Urinary bladder (tissue), 4 donors: Measurements from ENCODE around the gene VSX1. TPM values are rescaled to one million over a fixed set of nuclear protein-coding genes. Genes with fewer than 3 reads are reported as not detected.

Source experiments
- DNase-seq: peaks from one replicate; pipeline ENCODE4 v3.0.0-alpha.2; 2015; ENCODE audit errors: extremely low spot score
- H3K27ac ChIP-seq: one replicate; pipeline ENCODE4 v1.5.1; 2013; ENCODE audit warnings: low read depth, mild to moderate bottlenecking, moderate library complexity
- H3K36me3 ChIP-seq: one replicate; pipeline ENCODE4 v1.6.1; 2013; ENCODE audit warnings: mild to moderate bottlenecking, moderate library complexity; ENCODE audit not compliant: insufficient read depth
- H3K4me1 ChIP-seq: one replicate; pipeline ENCODE4 v1.6.1; 2013; ENCODE audit warnings: mild to moderate bottlenecking, moderate library complexity; ENCODE audit not compliant: insufficient read depth
- H3K4me3 ChIP-seq: one replicate; pipeline ENCODE4 v1.5.1; 2013; ENCODE audit warnings: low read depth, low read length
- WGBS: extraction: QIAGEN DNeasy Blood & Tissue Kit; methylation state at CpG from one replicate; pipeline ENCODE4 v1.1.7; 2013; 5-methylcytosine and 5-hydroxymethylcytosine counted together
- polyA plus RNA-seq: library from polyadenylated mRNA; stranded (reverse); fragments of 200-250 nt; gene quantifications from one replicate; pipeline ENCODE4 v1.2.3, GENCODE V29; 2013
- total RNA-seq: library from RNA; depleted of rRNA; stranded (reverse); fragments of >200 nt; gene quantifications from one replicate; pipeline ENCODE4 v1.2.3, GENCODE V29; 2014
- donor health status: healthy with polysubstance abuse.
- donor health status: healthy.

The VSX1 gene
- total and polyA plus RNA-seq, 2 donors: 0.05 TPM; not detected in 1

DNA sequence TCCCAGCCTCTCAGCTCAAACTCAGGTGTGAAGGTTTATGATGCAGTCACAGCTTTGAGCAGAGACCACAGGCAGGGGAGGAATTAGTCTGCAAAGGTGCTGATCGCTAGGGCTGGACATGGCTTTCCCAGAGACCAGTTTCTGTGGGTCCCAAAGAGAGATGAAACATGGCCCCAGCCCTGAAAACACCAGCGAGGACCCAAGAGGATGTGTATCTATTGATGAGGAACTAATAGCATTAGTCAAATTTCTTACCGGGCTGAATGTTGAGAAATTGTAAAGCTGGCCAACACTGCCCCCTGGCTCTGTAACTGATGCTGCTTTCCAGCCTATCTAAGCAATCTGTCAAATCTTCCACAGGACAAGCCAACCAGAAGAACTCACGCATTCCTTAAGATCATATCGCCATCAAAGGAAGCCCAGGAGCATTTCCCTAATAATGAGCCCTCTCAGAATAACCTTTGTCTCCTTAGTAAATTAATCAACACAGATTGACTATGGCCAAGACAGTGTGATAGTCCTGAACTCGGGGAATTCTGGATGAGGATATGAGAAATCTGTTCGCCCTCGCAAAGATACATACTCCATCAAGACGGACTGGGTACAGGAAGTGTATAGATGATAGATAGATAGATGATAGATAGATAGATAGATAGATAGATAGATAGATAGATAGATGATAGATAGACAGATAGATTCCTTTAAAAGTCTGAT lies 16.2 kb downstream of the VSX1 start:
- WGBS: 31% methylated on average over 9 of the region's 9 CpGs
- DNase-seq: no peak
- Histone ChIP-seq H3K27ac (no peak overlapping the region), H3K4me3 (no peak overlapping the region), H3K4me1 (no peaks in the 10 kb centered on the region), H3K36me3 (no peaks in the 10 kb centered on the region)

DNA sequence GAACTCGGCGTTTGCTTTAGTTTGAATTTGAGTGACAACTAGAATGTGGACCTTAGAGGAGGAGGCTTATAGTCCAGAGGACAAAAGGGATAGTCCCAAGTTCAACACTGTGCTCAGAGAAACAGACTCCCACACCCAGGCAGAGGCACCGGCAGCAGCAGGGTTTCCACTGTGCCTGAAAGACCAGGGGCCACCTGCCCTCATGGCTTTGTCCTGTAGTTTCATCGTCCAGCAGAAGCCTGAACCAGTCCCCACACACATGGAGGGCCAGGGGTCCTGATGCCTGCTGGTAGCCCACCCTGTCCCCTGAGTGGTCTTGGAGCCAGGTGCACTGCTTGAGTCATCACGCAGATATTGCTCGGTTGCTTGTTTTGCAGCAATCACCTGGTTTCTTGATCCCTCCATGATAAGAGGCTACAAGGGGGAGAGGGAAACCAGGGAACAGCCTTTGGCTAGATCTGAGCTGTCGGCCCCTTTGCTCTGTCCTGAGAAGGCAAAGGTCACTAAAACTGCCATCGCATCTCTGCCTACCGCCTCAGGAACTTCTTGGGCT lies 16.8 kb downstream of the VSX1 start:
- no peak for DNase-seq
- 67% methylated on average over 9 of the region's 9 CpGs for WGBS
- H3K27ac ChIP-seq: no peak overlapping the region

DNA sequence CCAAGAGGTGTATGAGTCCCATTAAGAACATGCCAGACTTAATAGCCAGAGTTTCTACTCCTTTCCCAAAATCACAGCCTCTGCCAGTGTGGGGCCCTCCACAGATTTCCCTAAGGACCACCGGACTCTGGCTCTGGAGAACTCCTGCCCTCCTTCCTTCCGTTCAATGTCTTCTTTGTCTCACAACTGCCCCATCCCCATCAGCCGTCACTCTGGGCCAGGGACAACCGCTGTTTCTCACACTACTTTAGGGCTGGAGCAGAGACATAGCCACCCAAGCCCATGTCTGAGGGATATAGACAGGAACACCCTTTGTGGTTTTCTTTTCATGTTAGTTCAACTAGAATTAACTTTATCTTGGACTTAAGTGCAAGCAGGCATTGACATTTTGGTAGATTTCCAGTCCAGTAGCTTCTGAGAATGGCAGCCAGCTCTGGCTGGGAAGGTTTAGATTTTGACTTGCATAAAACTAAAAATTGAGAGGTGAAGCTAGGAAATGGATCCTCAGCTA lies 17.3 kb downstream of the VSX1 start:
- WGBS: 91% methylated on average over 4 of the region's 4 CpGs
- no peaks in the 10 kb centered on the region for H3K4me1 ChIP-seq
- no peak for DNase-seq
- H3K36me3 ChIP-seq: no peaks in the 10 kb centered on the region
- H3K27ac ChIP-seq: no peak overlapping the region
- H3K4me3 ChIP-seq: no peak overlapping the region

More for the DNA sequence above, 16.8 kb downstream of the VSX1 start:
- Histone ChIP-seq H3K4me1 (no peaks in the 10 kb centered on the region), H3K4me3 (no peak overlapping the region), H3K36me3 (no peaks in the 10 kb centered on the region)

DNA sequence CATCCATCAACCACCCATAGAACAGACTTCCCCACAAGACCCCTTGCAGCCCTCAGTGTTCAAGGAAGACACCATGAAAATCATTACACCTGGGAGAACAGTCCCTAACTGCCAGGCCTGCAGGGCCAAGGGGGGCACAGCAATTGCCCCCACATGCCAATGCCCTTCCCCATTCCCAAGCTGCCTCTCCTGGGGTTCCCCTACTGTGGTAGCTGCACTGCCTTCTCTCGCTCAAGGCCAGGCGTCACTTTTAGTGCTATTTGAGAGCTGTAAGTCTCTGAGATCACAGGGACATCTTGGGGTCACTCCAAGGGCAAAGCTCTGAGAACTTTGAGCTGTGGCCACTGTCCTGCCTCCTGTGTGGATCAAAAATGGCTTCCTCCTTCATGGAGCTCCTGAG lies 18.0 kb downstream of the VSX1 start:
- Histone ChIP-seq H3K36me3 (no peaks in the 10 kb centered on the region), H3K27ac (no peak overlapping the region), H3K4me1 (no peaks in the 10 kb centered on the region), H3K4me3 (no peak overlapping the region)
- DNase-seq: no peak
- WGBS: 79% methylated on average over 2 of the region's 2 CpGs

DNA sequence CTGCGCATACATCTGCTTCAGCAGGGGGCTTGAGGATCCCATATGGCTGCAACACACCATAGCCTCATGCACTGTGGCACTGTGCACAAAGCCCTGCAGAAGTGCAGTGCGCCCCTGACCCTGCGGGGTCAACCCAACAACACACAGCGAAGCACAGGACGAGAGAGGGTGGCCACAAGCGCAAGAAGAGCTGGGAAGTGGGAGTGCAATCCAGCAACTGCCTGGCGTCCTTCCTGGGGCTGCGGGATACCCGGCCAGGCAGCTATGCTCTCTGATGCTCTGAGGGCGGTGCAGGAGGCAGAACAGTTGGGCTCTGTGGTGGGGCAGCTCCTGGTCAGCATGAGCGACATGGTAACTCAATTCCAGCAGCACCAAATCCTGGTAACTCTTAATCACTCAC lies 18.4 kb downstream of the VSX1 start:
- Histone ChIP-seq H3K4me1 (no peaks in the 10 kb centered on the region), H3K4me3 (no peak overlapping the region), H3K27ac (no peak overlapping the region), H3K36me3 (no peaks in the 10 kb centered on the region)
- WGBS: 85% methylated on average over 11 of the region's 11 CpGs
- no peak for DNase-seq

DNA sequence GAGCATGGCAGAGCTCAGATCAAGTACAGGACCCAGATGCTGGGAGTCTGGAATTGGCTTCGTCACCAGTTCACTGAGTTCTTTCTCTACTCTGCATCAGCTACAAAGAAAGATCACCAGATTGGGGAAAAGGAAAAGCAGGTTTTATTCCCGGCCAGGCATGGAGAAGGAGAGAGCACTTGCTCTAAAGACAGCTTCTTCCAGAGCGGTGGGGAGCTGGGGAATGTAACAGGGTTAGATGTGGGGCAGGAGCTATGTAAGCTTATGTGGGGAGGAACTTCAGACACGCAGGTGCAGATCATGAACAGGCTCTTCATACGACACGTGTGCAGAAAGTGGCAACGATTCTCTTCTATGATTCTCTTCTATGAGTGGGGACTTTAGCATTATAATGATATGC lies 19.1 kb downstream of the VSX1 start:
- Histone ChIP-seq H3K4me1 (no peaks in the 10 kb centered on the region), H3K4me3 (no peak overlapping the region), H3K27ac (no peak overlapping the region), H3K36me3 (no peaks in the 10 kb centered on the region)
- no peak for DNase-seq
- WGBS: 79% methylated on average over 7 of the region's 7 CpGs

DNA sequence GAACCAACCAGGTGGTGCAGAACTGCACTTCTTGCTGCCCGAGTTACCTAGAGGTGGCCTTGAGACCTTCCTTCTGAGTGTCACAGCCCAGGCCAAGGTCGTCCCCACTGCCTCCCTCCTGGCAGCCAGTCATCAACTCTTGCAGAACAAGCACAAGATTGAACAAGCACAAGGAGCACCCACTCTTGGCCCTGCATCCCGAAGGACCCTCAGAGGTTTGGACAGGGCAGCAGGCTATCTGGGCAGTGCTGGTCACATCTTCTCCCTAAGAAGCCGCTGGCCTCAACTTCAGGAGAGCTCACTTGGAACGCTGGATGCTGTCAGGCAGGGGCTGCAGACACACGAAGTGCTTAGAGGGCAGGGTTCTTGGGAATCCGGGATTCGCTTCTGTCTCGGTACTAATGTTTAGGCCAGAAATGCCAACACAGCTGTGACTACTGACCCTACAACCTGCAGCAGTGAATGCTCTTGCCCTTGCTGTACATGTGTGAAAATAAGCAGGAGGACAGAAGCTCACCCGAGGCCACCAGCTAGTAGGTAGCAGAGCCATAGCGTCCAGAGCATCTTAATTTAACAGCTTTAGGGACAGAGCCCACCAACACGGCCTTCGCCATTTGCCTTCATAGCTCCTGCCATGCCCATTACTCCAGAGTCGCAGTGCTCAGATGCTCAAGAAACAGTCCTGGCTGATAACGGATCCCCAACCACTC lies 20.0 kb downstream of the VSX1 start:
- Histone ChIP-seq H3K27ac (no peak overlapping the region), H3K36me3 (no peaks in the 10 kb centered on the region), H3K4me1 (no peaks in the 10 kb centered on the region), H3K4me3 (no peak overlapping the region)
- DNase-seq: no peak
- 89% methylated on average over 15 of the region's 15 CpGs for WGBS

DNA sequence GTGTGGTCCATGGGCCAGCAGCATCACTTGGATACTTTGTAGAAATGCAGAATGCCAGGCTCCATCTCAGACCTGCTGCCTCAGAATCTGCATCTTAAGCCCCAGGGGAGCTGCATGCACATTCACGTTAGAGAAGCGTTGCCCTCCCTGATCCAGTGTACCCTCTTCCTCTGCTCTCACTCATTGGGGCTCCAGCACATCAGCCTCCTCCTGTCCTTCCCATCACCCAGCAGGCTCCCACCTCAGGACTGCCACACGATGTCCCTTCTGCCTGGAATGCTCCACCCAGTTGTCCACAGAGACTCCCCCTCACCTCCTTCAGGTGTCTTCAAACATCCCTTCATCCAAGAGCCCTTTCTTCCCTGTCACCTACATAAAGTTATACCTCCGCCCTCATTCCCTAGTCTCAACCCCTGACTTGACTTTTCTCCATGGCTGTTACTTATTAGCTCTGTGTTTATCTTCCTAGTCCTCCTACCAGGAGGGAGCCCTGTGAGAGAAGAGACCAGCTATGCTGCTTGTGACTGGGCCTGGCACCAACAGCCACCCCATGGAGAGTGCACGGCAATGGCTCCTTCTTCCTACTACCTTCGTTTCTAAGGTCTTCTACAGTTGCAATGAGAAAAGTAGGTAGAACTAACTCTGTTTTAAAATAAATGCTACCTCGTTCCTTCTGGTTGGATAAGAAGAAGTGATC lies 20.7 kb downstream of the VSX1 start:
- H3K4me3 ChIP-seq: no peak overlapping the region
- no peak for DNase-seq
- no peaks in the 10 kb centered on the region for H3K36me3 ChIP-seq
- H3K27ac ChIP-seq: no peak overlapping the region
- peaks cover 1% of the 10 kb centered on the region for H3K4me1 ChIP-seq
- 85% methylated on average over 7 of the region's 7 CpGs for WGBS

DNA sequence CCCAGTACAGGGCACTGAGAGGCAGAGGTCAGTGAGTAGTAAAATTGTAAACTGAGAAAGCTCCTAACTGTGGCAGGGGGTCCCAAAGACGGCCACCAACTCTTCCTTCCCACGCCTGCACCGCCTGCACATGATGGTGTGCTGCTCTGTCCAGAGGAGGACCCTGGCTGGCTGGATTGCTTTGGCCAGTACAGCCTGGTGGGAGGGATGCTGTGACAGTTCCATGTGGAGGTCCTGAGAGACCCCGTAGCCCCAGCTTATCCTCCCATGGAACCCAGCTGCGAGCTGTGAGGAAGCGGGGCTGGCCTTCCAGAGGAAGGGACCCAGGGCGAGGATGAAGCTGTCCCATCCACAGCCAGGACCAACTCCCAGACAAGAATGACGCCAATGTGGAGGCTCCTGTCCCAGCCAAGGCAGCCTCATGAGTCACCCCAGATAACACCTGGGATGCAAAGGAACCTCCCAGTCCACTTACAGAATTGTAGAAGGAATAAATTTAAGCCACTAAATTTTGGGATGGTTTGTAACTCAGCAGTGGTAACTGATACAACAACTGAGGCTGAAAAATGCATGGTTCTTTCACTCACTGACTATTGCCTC lies 22.0 kb downstream of the VSX1 start:
- Histone ChIP-seq H3K27ac (no peak overlapping the region), H3K4me1 (peaks cover 3% of the 10 kb centered on the region), H3K4me3 (no peak overlapping the region), H3K36me3 (no peaks in the 10 kb centered on the region)
- 88% methylated on average over 8 of the region's 8 CpGs for WGBS
- DNase-seq: no peak

DNA sequence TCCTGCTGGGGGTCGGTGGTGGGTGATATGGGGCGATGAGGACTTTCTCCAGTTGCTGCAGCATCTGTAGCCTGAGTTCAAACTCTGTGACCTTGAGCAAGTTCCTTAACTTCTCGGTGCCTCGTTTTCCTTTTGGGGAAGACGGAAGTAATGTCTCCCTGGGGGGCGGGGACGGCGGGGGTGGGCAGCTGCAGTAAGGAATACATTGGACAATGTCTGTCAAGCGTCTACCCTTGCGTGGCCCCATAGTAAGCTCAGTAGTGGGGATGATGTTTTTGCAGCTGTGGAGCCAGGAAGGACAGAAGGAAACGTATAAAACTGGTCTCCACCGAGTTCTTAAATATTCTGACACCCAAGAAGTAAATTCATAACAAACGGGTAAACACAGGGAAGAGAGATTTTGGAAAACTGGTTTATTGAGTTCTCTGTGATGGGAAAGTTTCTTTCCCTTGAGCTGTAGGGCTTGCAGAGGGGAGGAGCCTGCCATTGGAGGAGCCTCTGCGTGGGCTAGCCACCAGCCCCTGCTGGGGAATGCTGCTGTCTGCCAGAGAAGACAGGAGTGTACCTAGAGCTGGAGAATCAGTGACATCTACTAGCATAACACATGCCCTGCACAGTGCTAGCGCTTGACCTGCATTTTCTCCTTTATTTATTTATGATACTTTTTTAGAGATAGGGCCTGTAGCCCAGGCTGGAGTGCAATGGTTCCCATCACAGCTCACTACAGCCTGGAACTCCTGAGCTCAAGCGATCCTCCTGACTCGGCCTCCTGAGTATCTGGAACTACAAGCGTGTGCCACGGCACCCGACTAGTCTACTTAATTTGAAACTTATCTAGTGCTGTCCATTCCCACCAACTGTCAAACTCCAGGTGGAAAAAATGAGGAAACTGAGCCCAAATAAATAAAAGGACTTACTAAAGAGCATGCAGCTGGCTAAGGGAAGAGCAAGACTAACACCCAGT lies 22.8 kb downstream of the VSX1 start:
- 20% methylated on average over 20 of the region's 20 CpGs for WGBS
- Histone ChIP-seq H3K27ac (peak overlapping the region; percentile 71), H3K36me3 (no peaks in the 10 kb centered on the region), H3K4me3 (peak overlapping the region; percentile 81), H3K4me1 (peaks cover 5% of the 10 kb centered on the region)
- no peak for DNase-seq

DNA sequence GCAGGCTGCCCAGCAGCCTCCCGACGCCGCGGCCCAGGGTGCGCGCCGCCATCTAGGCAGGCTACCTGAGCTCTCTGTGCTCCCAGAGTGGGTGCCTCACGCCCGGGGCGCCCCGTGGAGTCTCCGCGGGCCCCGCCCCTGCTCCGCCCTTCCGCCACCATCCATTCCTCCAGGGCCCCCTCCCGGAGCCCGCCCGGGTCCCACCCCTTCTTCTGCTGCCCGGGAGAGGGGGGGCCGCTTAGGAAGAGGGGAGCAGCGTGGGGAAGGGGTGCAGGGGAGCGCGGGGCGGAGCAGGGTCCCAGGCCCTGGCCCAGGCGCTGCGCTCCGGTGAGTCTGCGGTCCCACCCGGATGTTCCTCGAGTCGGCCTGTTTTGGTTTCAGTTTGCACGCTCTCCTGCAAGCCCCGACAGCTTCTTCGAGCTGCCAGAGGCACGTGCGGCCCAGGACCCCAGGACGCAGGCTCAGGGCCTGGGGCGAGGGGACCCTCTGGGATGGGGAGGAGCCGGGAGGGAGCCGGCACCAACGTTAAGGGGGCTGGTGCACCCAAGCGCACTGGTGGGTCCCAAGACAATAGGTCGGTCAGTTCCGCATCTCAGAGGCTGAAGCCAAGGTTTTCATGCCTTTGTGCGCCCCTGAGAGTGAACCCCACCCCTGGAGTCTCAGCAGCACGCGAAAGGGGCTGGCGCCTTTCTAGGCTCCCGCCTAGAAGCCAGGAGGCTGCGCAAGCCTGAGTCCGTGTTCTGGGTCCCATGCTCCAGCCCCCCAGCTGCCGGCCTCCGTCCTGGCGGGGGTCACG lies 23.7 kb downstream of the VSX1 start, which contains the start of gene ACSS1:
ACSS1 (minus strand) TSS at position 89 of the 796 bp plus-strand sequence; CDS start at position 52, 37 bp downstream.
- no peak for DNase-seq
- H3K4me1 ChIP-seq: peaks cover 7% of the 10 kb centered on the region
- peak within 1 kb of the TSS; percentile 81 for H3K4me3 ChIP-seq
- H3K36me3 ChIP-seq: no peaks in the 10 kb centered on the region
- H3K27ac ChIP-seq: peak within 1 kb of the TSS; percentile 87
- under 1% methylated on average over 56 of the region's 56 CpGs for WGBS
